GM18861 (cell line): ENCODE measurements around the gene FAM117B.
A peak's percentile ranks its signal among the peaks of the same experiment; 100 is the strongest.

ENCODE experiments used
- ATAC-seq: cut with Tn5 transposase; IDR thresholded peaks from one replicate; pipeline ENCODE4 v1.9.1; 2021; ENCODE audit not compliant: unreplicated experiment

Gene FAM117B

DNA sequence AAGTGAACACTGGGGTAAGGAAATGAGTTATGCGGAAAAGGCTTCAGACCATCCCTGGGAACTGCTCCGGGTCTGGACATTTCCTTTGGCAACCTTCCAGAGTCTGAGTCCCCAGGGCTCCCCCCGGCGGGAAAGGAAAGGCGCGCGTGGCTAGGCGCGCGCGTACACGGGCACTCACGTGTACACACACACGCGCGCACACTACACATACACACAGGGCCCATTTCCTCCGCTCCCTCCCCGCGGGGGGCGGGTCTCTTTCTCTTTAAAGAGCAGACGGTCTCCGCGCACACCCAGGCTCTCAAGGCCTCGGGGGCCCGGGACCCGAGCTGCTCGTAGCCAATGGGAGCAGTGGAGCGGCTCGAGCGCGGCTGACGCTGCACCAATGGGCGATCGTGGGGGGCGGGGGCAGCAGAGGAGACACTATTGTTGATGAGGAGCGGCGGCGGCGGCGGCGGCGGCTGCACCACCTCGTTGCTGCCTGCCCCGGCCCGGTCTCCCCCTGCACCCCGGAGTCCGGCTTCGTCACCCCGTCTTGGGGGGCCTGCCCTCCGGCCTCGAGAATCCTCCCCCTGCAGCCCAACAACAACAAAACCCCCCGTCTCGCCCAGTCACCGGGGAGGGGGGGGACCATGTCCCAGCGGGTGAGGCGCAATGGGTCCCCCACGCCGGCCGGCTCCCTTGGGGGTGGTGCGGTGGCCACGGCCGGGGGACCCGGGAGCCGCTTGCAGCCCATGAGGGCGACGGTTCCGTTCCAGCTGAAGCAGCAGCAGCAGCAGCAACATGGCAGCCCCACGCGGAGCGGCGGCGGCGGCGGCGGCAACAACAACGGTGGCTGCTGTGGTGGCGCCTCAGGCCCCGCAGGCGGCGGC lies at the start of gene FAM117B:
TSS of gene FAM117B (plus strand) at position 414 of the 872 bp plus-strand sequence. CDS start at position 633, 219 bp downstream.
- ATAC-seq, result peak; percentile 80

DNA sequence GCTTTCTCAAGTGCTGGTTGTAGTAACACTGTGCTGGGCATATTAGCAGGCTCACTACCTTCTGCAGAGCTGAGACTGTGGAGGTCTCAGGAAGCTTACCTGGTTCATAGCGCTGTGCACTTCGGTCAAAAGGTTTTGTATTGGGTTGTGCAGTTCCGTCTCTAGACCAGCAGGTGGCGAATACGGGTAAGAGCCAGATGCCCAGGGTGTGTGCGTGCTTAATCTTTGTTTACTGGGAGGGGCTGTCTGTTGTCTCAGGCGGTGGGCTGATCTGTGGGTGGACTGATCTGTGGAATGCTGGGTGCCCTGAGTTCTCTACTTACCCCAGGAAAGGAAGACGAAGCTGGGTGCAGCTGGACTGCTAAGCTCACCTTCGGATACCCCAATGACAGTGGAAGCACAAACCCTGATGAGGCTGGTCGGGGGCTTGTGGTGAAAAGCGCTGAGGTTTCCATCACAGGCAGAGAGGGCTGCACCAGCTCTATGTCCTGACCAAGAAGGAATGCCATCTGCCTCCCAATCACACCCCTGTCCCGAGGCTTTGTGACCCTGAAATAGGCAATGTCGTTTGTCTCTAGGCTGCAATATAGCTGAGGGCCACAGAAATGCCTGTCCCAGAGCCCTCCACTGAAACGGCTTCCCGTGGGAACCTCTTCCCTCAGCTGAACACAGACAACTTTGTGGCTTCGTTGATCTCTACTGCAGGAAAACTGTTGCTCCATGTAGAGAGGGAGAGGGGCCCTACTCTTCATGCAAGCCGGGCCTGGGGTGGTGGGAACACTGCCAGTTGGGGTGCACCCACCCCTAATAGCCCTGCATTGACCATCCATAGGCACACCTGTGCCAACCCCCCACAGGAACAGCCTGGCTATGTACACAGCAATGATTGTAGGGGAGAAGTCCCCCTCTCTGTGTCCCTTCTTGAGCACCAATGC lies 45.9 kb upstream of the FAM117B start:
- ATAC-seq, result peak; percentile 58

DNA sequence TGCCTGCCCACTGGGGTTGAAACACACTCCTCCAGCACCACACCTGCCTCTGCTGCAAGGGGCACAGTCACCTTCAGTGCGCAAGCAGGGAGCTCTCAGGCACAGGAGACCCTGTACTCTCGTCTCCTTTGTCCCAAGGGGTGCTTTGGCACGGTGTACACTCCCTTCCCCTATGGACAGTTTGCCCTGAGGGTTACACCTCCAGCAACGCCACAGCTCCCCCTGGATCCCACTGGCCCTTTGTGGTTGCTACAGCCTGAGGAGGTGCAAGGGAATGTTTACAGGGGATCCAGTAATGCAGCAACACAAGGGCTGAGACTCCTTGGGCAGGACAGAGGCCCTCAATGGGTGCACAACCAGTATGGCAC lies 45.2 kb upstream of the FAM117B start:
- no peak for ATAC-seq

DNA sequence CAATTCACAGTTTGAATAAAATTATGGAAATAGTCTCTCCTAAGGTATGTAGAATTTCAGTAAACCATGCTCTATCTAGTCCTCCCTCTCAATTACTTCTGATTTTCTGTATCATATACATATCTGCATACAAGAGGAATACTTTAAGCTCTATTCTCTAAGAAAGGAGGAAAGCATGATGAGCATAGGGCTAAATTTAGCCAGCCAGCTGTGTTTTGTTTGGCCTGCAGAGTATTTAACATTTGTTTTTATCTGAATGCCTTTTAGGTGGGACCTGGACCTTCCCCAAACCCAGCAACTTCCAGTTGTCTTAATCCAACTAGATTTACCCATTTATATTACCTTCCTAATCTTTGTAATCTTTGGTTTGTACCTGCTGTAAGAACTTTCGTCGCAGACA lies 42.2 kb upstream of the FAM117B start:
- ATAC-seq, result no peak

DNA sequence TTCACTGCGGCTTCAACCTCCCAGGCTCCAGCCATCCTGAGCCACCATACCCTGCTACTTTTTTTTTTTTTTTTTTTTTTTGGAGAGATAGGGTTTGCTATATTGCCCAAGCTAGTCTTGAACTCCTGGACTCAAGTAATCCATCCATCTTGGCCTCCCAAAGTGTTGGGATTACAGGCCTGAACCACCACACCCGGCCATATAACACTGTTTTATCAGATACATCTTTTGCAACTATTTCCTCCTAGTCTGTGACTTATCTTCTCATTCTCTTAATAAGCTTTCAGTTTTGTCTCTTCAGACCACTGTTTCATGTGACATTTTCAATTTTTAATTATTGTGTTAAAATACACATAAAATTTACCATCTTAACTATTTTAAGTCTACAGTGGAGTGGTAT lies 35.7 kb upstream of the FAM117B start:
- ATAC-seq, result no peak

DNA sequence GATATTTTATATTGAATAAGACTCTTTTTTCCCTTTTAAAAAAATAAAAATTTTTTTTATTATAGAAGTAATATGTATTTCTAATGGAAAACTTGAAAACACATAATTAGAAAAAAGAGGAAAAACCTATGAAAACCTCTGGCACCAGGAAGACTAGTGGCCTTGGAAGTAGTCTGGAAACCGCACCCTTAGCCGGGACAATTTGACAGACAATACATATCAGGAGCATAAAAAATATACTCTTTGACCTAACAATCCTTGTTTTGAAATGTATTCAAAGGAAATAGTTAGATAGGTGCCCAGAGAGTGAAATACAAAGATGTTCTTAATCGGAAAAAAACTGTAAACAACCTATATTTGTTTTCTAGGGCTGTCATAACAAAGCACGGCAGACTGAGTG lies 34.9 kb upstream of the FAM117B start:
- ATAC-seq, result no peak

DNA sequence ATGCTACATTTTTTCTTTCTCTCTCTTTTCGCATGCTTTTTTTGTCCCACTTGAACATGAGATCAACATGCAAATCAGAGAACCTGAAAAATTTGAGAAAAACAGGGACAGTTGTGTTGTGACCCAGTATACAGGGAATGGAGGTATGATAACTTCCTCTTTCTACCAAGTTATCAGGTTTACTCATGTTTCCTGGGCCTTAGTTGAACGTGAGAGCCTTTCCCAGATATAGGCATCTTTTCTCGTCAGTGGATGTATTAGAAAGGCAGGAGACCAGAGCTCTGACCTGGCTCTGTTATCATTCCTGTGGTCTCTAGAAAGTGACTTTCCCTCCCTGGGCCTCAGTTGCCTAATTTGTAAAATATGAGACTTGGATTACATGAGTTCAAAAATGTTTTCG lies 30.1 kb upstream of the FAM117B start:
- ATAC-seq, result no peak

DNA sequence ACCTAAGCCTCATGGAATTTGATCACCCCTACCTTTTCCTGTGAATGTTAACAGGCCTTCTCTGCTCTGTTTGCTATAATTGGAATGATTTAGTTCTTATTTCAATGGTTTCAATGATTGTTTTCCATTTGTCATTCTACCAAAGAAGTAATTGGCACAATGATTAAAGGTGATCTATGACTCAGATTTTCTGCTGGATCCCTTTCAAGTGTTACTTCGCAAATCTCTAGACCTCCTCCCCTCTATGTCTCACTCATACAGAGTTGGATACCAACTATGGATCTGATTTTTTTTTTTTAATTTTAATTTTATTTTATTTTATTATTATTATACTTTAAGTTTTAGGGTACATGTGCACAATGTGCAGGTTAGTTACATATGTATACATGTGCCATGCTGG lies 29.6 kb upstream of the FAM117B start:
- no peak for ATAC-seq

DNA sequence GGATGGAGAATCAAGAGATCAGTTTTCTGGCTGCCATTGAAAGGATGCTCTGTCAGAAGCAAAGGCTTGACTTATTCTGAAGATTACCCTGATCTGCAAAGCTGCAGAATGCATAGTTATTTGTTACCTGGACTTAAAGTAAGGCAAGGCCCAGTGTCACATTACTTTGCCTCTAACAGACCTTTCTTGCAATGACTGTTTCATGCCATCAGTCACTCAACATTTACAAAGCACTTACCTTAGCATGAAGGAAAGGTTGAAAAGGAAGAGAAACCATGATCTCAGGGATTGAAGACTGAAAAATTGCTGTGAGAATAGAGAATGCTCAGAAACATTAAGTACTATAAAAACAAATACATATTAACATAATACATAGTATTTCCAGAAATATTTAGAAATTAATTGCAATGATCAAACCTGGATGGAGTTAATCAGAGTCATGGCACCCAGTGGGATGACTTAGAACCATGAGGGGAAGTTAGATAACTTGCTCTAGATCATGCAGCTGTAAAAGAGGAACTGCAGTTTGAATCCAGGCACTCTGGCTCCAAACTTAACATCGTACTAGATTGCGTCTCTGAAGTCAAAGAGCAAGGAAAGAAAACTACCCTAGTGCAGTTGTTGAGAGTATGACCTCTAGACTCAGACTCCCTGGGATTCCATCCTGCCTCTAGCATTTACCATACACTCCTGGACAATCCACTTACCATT lies 26.5 kb upstream of the FAM117B start:
- no peak for ATAC-seq

DNA sequence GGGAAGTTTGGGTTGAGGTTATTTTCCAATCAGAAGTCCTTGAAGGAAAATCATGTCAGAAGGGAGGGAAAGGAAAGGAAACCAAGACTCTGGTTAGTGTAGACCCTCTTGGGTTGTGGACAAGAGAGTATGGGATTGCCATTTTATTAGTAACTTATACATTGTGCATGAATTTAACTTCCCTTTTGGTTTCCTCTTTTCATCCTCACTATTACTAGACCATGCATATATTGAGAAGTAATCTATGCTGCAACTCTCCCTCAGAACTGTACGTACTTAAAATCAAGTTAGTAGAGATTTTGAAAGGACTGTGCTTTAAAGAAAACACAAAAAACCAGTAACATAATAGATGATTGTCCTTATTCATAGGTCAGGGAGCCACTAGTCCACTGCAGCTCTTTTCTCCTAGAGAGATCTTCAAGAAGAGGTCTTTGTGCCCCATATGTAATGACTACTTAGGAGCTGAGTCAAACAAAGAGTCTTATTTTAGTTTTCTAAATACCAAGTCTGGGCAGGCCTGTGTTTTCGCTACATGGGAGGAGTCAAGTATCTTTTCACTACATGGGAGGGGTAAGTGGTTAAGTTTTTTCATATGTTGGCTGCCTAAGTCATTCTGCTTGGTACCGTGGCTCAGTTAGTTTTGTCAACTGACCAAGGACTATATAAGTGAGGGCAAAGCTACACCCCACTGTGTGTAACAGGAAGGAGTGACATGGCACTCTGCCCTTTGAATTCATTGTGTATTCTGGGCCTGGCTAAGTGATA lies 25.2 kb upstream of the FAM117B start:
- peak; percentile 90 for ATAC-seq

DNA sequence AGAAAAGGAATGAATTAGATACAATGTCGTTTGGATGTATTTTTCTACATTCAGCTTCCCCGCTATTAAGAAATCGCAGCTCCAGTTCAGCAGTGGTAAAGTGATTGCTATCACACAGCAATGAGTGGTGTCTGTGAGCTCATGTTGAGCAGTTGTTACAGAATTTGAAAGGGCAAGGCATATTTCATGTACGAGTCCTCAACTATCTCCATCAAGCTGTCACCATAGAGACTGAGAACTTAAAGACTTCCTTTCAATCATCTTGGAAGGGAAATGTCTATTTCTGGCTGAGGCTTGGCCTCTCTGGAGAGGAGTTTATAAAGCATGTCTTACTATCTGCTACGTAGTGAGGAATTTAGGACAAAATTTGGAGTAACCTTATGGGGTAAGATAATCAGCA lies 24.4 kb upstream of the FAM117B start:
- no peak for ATAC-seq

DNA sequence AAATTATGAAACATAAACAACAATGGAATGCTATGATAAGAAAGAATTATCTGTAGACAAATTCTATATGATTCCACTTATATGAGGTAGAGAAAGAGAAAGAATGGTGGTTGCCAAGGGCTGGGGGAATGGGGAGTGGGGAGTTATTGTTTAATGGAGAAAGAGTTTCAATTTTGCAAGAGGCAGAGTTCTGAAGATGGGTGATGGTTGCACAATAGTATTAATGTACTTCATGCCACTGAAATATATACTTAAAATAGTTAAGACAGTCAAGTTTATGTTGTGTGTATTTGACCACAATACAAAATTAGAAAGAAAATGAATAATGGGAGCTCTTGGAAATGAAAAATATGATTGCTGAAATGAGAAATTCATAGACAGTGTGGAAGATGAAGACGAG lies 22.6 kb upstream of the FAM117B start:
- ATAC-seq, result no peak

DNA sequence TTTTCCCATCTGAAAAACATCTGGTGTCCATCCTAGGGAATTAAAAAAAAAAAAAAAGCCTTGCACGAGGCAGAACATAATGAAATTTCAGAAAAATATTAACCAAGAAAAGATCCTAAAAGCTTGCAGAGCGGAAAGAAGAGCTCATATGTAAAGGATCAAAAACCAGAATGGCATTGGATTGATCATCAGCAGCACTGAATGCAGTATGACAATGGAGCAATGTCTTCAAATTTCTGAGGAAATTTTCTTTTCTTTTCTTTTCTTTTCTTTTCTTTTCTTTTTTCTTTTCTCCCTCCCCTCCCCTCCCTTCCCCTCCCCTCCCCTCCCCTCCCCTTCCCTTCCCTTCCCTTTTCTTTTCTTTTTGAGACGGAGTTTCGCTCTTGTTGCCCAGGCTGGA lies 21.3 kb upstream of the FAM117B start:
- ATAC-seq, result no peak

DNA sequence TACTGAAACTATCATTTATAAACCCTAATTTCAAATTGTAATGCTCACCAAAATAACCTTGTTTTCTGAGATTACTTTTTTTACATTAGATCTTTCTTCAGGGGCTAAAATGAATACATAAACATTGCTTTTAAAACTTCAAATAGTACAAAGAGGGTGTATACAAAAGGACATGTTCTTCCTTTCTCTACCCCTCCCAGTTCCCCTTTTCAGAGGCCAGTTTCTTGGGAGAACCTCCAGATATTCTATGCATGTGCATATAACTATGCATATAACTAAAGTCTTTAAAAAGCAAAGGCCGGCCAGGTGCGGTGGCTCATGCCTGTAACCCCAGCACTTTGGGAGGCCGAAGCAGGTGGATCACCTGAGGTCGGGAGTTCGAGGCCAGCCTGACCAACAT lies 10.6 kb upstream of the FAM117B start:
- ATAC-seq, result no peak

DNA sequence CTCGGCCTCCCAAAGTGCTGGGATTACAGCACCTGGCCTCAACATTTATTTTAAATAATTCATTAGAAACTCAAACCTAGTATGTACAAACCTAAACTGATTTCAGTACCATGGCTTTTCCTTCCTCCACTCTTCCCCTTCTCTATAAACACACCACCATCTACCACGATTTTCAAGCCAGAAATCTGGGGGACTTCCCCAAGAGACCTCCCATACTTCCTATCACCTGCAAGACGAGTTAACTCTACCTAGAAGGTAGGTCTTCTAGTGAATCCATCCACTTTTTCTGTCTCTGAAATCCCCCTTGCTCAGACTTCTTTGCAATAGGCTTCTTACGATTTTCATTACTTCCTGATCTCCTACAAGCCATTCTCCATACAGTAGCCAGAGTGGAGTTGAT lies 7.7 kb upstream of the FAM117B start:
- ATAC-seq, result no peak

DNA sequence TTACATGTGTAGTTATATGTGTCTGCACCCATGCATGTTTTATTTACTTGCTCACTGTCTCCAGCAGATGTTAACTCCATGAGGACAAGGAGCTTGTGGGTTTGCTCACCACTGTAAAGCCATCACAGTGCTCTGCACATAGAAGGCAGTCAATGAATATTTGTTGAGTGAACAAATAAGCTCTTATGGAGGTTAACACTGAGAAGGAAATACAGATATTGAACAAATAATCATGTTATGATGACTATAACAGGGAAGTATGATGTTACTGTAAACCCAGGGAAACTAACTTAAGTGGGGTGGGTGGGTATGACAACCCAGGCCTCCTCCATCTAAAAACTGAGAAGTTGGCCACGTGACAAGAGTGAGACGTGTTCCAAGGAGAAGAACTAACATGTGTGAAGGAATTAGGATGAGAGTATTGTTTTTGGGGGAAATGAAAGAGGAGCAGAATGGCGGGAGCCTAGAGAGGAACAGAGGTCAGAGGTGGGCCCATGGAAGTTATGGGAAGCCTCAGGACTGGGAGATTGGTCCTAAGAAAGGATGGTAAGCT lies 6.0 kb upstream of the FAM117B start:
- ATAC-seq, result no peak

DNA sequence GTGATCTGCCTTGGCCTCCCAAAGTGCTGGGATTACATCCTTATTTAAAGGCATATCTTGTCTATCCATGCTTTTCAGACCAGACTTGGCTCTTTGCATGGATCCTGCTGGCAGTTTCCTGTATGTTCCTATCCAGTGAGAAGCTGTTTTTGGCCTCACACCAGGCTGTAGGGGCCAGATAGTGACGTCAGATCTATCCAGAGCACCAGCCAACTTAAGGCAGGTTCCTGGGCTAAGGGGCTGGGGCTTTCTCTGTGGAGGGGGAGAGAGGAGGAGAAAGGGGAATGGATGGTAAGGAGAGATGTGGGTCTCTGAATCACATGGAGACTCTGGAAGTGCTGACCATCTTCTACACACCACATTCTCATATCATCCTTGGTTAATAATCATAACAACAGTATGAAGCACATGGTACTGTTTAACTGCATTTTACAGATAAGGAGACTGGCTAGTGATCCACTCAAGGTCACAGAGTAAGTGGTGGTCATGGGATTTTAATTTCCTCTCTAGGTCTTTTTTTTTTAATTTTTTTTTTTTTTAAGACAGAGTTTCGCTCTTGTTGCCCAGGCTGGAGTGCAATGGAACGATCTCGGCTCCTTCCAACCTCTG lies 2.0 kb upstream of the FAM117B start:
- ATAC-seq, result no peak

DNA sequence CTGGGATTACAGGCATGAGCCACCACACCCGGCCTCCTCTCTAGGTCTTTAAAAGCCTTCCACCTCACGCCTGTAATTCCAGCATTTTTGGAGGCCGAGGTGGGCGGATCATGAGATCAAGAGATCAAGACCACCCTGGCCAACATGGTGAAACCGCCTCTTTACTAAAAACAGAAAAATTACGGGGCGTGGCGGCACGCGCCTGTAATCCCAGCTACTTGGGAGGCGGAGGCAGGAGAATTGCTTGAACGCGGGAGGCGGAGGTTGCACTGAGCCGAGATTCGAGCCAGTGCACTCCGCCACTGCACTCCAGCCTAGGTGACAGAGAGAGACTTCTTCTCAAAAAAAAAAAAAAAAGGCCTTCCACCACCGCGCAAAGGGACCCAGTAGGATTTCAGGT lies 1.3 kb upstream of the FAM117B start:
- no peak for ATAC-seq

DNA sequence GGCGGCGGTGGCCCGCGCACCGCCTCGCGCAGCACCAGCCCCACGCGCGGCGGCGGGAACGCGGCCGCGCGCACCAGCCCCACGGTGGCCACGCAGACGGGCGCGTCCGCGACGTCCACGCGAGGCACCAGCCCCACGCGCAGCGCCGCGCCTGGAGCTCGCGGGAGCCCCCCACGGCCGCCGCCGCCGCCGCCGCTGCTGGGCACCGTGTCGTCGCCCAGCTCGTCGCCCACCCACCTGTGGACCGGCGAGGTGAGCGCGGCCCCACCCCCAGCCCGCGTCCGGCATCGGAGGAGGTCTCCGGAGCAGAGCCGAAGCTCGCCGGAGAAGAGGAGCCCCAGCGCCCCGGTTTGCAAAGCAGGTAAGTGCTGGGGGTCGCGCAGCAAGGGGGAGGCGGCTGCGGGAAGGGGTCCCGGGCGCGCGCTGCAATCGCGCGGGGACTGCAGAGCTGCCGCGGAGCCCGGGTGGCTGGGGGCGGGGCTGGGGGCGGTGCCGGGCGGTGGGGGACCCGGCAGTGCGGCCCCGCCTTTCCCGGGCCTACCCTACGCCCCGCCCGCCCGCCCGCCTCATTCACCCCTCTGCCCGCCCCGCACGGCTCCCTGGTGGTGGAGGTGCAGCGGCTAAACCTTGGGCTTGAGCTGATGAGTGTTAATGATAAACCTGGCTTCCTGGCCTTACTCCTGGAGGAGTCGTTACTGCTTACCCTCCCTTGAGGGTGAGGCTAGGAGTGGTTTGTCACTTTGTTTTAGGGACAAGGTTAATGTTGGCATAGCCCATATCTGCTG lies 851 bp downstream of the FAM117B start:
- peak; percentile 70 for ATAC-seq
